HG02973 (cell line): ENCODE data around the gene UVRAG.

ENCODE experiments used
- ATAC-seq: cut with Tn5 transposase; IDR thresholded peaks from one replicate; pipeline ENCODE4 v1.9.1; 2021; ENCODE audit warnings: moderate library complexity; ENCODE audit not compliant: unreplicated experiment

Gene UVRAG

GRCh38 chr11:76131142-76131541, 316.1 kb downstream of the UVRAG start:
- ATAC-seq: no peak

GRCh38 chr11:76131671-76132631, 316.9 kb downstream of the UVRAG start:
- no peak for ATAC-seq

GRCh38 chr11:76134239-76134638, 319.2 kb downstream of the UVRAG start:
- no peak for ATAC-seq

- ATAC-seq: no peak
These were observed 320.5 kb downstream of the UVRAG start for GRCh38 chr11:76135491-76135890.

- ATAC-seq: no peak
These were observed 324.3 kb downstream of the UVRAG start for GRCh38 chr11:76139314-76139713.

- no peak for ATAC-seq
These were observed 326.0 kb downstream of the UVRAG start for GRCh38 chr11:76140912-76141574.

- ATAC-seq: no peak
These were observed 327.0 kb downstream of the UVRAG start for GRCh38 chr11:76141901-76142588.

- ATAC-seq: no peak
These were observed 328.3 kb downstream of the UVRAG start for GRCh38 chr11:76143274-76143673.

GRCh38 chr11:76147106-76147740, 332.2 kb downstream of the UVRAG start:
- no peak for ATAC-seq

GRCh38 chr11:76148231-76148630, 333.2 kb downstream of the UVRAG start:
- no peak for ATAC-seq

- no peak for ATAC-seq
These were observed 334.1 kb downstream of the UVRAG start for GRCh38 chr11:76148941-76149613.

GRCh38 chr11:76149713-76150112, 334.7 kb downstream of the UVRAG start:
- no peak for ATAC-seq

GRCh38 chr11:76150141-76150540, 335.1 kb downstream of the UVRAG start:
- no peak for ATAC-seq

- ATAC-seq: no peak
These were observed 336.6 kb downstream of the UVRAG start for GRCh38 chr11:76151556-76152085.

- ATAC-seq: peak; percentile 63
These were observed 337.2 kb downstream of the UVRAG start for GRCh38 chr11:76152086-76152681.

GRCh38 chr11:76152741-76153570, 337.9 kb downstream of the UVRAG start:
- ATAC-seq: no peak

GRCh38 chr11:76153571-76153923, 338.5 kb downstream of the UVRAG start:
- no peak for ATAC-seq

GRCh38 chr11:76155500-76156227, 340.7 kb downstream of the UVRAG start:
- no peak for ATAC-seq
